ENCODE measurements around the gene TGM2.

TGM2 gene

GRCh38 chr20:38198238-38198861 lies 33.3 kb upstream of the TGM2 start:
- DNase-seq = no peak

GRCh38 chr20:38197619-38198018 lies 32.5 kb upstream of the TGM2 start:
- DNase-seq = no peak

- DNase-seq = no peak
These were observed 32.1 kb upstream of the TGM2 start for GRCh38 chr20:38197217-38197616.

- DNase-seq = no peak
These were observed 31.5 kb upstream of the TGM2 start for GRCh38 chr20:38196592-38196991.

GRCh38 chr20:38196076-38196475 lies 31.0 kb upstream of the TGM2 start:
- DNase-seq = no peak

GRCh38 chr20:38195521-38195920 lies 30.5 kb upstream of the TGM2 start:
- no peak for DNase-seq

- DNase-seq = no peak
These were observed 30.0 kb upstream of the TGM2 start for GRCh38 chr20:38194971-38195504.

- DNase-seq = no peak
These were observed 28.6 kb upstream of the TGM2 start for GRCh38 chr20:38193586-38194105.

- no peak for DNase-seq
These were observed 27.3 kb upstream of the TGM2 start for GRCh38 chr20:38192323-38192885.

GRCh38 chr20:38191654-38192053 lies 26.6 kb upstream of the TGM2 start:
- no peak for DNase-seq

- DNase-seq = no peak
These were observed 25.9 kb upstream of the TGM2 start for GRCh38 chr20:38190936-38191371.

GRCh38 chr20:38190166-38190565 lies 25.1 kb upstream of the TGM2 start:
- no peak for DNase-seq

- DNase-seq = peak; percentile 62
These were observed 22.4 kb upstream of the TGM2 start for GRCh38 chr20:38187517-38187916.

GRCh38 chr20:38186788-38187221 lies 21.7 kb upstream of the TGM2 start:
- no peak for DNase-seq

- no peak for DNase-seq
These were observed 19.0 kb upstream of the TGM2 start for GRCh38 chr20:38184101-38184500.

GRCh38 chr20:38181971-38182370 lies 16.9 kb upstream of the TGM2 start:
- DNase-seq = no peak

- DNase-seq = no peak
These were observed 16.2 kb upstream of the TGM2 start for GRCh38 chr20:38181207-38181801.

GRCh38 chr20:38180781-38181180 lies 15.7 kb upstream of the TGM2 start:
- no peak for DNase-seq

GRCh38 chr20:38179846-38180245 lies 14.8 kb upstream of the TGM2 start:
- DNase-seq = no peak

- no peak for DNase-seq
These were observed 13.5 kb upstream of the TGM2 start for GRCh38 chr20:38178581-38178980.

- no peak for DNase-seq
These were observed 13.0 kb upstream of the TGM2 start for GRCh38 chr20:38178065-38178491.

GRCh38 chr20:38177201-38177600 lies 12.1 kb upstream of the TGM2 start:
- no peak for DNase-seq

GRCh38 chr20:38175304-38176180 lies 10.5 kb upstream of the TGM2 start:
- peak; percentile 89 for DNase-seq

Measured in eye (tissue), 1 donor.